Stimulated activated CD4-positive, alpha-beta T cell treated with anti-CD3 and anti-CD28 coated beads, Interleukin-12 subunit alpha, Interleukin-12 subunit beta, amount 100 ng/mL, for 24 hours (primary cell): ENCODE results near the gene CD82.
"Not testable (repeated sequence)": the region's sequence is repeated elsewhere in the genome, so short reads cannot be mapped to it uniquely, and the experiment has no call there.

Experiments used
- DNase-seq, 2 experiments: peaks; one replicate each; pipeline ENCODE4 v3.0.0-alpha.2; 2020; ENCODE audit warnings: low read depth in 2 of 2

The CD82 gene

DNA sequence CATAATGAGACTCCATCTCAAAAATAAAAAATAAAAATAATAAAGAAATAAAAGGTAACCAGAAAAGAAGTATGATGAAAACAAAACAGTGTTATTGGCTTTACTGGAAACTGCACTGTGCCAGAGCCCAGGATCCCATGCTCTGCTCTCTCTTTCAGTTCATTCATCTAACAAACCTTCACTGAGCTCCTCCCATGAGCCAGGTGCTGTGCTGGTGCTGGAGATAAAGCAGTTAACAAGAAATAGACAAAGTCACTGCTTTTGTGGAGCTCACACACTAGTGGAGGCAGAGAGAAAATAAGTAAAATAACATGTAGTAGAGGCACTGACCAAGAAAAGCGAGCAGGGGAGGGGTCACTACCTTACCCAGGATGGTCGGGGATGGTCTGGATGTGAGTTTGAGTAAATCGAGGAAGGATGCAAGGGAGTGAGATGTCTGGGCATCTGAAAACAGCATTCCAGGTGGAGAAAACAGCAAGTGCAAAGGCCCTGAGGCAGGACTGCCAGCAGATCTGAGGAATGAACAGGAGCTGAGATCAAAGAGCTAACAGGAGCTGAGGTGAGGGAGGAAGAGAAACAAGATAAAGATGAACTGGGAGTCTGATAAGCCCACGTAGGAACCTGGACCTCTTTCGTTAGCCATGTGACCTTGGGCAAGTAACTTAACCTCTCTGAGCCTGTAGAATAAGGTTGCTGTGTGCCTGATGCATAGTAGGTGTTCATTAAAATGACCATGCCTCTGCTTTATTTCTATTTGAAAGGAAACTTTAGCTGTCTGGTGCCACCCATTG is 31.3 kb upstream of the CD82 start:
- DNase-seq = no peak

DNA sequence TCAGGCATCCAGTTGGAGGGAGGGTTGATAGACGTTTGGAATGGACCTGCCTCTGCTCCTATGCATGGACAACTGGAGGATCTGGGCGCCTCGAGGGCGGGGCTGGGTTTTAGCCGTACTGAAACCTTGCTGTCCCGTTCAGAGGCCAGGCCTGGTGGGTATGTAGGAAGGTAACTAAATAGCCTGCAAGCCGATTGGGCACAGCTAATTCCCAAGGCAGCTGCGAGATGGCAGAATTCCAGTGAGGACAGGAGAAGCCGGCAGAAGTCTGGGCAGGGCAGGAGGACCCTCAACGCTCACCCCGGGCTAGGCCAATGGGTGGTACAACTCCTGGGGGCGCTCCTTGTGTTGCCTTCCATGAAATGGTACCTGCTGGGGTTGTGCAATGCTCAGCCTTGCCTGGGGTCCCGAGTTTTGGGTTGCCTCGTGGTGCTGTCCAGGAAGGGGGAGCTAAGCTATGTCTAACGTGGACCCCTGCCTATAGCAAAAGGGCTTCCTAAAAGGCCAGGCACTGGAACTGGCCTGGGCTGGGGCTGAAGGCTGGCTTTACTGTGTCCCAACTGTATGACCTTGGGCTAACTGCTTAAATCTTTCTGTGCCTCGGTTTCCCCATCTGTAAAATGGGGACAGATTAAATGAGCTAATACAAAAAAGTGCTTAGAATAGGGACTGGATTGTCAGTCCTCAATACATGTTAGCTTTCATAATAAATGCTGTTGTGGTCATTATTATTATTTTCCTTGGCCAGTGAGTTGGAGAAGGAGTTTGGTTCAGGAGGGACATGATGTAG is 30.1 kb upstream of the CD82 start:
- no peak for DNase-seq

DNA sequence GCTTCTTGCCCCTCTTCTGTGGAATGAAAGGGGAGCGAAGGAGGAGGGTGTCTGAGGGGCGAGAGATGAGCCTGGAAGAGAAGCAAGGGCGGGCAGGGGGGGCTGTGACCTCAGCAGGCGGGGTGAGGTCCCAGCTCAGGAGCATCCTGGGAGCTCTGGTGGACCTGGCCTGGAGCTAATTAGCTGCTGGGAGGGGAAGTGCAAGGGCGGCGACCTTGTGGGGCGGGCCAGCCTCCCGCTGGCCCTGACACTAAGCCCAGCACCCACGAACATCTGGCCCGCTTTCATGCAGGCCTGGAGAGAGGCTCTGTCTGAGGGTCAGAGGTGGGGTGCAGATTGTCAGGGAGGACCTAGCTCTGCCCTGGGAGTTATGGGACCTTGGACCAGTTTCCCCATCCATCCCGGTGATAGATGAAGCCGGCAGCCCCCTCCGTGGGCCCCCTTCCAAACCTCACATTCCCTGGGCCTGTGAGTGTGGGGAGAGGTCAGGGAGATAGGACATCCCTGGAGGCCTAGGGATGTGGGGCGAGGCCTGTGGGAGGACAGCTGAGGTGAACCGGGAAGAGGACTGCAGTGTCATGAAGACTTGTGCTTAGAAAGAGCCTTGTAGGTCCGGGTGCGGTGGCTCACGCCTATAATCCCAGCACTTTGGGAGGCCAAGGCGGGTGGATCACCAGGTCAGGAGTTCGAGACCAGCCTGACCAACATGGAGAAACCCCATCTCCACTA is 28.5 kb upstream of the CD82 start:
- DNase-seq = no peak

DNA sequence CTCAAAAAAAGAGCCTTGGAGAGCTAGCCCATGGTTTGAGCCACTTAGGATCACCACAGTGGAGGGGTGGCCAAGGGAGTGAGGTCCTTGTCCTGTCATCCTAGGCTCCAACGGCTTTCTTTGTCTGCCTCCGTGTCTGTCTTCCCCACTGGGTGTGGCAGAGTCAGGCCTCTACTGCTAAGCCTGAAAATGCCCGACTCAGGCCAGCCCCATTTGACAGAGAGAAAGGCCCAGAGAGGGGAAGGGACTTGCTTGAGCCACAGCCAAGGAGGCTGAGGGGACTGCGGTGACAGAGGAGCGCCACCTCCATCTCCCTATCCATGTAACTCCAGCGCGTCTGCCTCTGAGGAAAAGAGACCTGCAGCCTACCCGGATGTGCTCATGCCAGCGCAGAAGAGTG is 27.8 kb upstream of the CD82 start:
- DNase-seq = no peak

DNA sequence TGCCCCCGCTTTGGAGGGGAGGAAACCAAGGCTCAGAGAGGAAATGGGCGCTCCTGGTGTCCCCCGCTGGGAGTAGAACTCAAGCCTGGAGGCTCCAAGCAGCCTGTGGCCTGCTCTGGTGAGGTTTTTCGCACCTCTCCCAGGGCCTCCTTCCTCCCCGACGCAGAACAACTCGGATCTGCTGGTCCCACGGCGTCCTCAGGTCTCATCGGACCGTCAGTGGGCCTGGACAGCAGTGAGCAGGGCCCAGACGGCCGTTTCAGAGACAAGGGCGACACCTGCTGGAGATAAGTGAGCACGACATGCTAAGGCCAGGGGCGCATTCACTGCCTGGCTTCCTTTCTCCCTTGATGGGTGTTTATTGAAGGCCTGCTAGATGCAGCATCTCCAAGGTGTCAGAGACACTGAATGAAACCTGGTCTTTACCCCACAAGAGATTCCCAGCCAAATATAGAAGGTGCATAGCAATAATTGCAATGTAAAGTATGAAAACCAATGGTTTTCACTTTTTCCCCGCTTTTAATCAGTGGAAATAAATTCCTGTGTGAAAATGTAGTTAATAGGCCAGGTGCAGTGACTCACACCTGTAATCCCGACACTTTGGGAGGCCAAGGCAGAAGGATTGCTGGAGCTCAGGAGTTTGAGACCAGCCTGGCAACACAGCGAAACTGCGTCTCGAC is 26.9 kb upstream of the CD82 start:
- peak; percentile 56 to 69 for DNase-seq

DNA sequence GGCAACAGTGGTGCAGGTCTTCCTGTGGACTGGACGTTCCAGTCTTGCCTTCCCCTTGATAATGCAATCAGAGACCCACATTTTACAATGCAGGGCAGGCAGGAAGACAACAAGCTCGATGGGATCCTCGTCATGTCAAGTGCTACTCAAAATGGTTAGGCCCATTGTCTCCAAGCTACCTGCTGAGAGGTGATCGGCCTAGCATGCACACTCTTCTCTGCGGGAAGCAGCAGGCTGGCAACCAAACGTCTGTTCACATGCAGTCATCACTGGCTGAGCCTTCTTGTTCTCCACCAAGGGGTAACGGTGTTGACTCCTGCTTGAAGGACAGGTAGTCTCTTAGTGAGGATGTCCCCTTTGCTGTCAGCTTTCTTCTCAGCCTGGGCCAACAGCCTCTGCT is 25.5 kb upstream of the CD82 start:
- no peak for DNase-seq

DNA sequence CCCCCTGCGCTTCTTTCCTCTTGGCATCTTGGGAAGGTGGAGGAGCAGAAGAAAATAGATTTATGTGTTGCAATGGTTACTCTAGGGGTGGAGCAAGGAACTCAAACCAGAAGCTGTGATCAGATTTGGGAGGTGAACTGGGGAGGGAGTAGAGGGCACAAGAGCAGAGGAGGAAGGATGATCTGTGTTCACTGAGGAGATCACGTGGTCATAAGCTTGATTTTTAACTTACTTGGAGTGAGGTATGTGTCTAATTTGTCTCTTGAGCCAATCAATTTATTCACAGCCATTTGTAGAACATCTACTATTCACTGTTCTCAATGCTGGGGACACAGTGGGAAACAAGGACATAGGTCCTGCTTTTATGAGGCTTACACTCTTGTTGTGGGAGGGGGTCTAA is 24.8 kb upstream of the CD82 start:
- no peak for DNase-seq

DNA sequence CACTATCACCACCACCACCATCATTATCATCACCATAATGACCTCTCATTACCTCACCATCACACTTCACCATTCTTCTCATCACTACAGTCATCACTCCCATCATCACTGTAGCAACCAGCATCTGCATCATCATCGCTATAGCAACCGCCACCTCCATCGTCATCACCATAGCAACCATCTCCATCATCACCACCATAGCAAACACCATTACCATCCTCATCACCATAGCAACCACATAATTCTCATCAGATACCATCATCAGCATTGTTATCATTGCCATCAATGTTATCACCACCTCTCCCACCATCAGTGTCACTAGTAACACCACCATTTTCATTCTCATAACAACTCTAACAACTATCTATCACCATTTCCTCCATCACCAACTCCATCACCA is 23.1 kb upstream of the CD82 start:
- DNase-seq = no peak

DNA sequence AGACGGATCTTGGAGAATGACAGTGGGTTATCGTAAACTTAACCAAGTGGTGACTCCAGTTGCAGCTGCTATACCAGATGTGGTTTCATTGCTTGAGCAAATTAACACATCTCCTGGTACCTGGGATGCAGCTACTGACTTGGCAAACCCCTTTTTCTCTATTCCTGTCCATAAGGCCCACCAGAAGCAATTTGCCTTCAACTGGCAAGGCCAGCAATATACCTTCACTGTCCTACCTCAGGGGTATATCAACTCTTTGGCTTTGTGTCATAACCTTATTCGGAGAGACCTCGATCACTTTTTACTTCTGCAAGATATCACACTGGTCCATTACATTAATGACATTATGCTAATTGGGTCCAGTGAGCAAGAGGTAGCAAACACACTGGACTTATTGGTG is 18.5 kb upstream of the CD82 start:
- not testable (repeated sequence) for DNase-seq

DNA sequence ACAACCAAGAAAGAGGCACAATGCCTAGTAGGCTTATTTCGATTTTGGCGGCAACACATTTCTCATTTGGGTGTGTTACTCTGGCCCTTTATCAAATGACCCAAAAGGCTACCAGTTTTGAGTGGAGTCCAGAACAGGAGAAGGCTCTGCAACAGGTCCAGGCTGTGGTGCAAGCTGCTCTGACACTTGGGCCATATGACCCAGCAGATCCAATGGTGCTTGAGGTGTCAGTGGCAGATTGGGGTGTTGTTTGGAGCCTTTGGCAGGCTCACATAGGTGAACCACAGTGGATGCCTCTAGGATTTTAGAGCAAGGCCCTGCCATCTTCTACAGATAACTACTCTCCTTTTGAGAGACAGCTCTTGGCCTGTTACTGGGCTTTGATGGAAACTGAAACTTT is 17.9 kb upstream of the CD82 start:
- DNase-seq = not testable (repeated sequence)

DNA sequence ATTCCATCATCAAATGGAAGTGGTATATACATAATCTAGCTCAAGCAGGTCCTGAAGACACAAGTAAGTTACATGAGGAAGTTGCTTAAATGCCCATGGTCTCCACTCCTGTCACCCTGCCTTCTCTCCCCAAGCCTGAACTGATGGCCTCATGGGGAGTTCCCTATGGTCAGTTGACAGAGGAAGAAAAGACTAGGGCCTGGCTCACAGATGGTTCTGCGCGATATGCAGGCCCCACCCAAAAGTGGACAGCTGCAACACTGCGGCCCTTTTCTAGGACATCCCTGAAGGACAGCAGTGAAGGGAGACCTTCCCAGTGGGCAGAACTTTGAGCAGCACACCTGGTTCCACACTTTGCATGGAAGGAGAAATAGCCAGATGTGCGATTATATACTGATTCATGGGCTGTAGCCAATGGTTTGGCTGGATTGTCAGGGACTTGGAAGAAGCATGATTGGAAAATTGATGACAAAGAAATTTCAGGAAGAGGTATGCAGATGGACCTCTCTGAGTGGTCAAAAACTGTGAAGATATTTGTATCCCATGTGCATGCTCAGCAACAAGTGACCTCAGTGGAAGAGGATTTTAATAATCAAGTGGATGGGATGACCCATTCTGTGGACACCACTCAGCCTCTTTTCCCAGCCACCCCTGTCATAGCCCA is 17.3 kb upstream of the CD82 start:
- no peak for DNase-seq

DNA sequence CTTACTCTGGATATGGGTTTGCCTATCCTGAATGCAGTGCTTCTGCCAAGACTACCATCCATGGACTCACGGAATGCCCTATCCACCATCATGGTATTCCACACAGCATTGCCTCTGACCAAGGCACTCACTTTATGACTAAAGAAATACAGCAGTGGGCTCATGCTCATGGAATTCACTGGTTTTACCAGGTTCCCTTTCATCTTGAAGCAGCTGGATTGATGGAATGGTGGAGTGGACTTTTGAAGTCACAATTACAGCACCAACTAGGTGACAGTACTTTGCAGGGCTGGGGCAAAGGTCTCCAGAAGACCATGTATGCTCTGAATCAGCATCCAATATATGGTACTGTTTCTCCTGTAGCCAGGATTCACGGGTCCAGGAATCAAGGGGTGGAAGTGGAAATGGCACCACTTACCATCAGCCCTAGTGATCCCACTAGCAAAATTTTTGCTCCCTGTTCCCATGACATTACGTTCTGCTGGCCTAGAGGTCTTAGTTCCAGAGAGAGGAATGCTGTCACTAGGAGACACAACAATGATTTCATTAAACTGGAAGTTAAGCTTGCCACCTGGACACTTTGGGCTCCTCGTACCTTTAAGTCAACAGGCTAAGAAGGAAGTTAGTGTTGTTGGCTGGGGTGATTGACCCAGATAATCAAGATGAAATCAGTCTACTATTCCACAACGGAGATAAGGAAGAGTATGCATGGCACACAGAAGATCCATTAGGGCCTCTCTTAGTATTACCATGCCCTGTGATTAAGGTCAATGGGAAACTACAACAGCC is 16.3 kb upstream of the CD82 start:
- DNase-seq = not testable (repeated sequence)

DNA sequence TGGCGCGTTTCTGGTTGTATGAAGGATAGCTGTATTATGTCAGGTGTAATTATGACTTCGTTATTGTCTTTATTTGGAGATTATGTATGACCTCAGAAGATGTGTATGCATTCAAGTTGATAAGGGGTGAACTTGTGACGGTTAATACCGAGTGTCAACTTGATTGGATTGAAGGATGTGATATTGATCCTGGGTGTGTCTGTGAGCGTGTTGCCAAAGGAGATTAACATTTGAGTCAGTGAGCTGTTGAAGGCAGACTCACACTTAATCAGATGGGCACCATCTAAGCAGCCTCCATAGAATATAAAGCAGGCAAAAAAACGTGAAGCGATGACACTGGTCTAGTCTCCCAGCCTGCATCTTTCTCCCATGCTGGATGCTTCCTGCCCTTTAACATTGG is 15.3 kb upstream of the CD82 start:
- no peak for DNase-seq

DNA sequence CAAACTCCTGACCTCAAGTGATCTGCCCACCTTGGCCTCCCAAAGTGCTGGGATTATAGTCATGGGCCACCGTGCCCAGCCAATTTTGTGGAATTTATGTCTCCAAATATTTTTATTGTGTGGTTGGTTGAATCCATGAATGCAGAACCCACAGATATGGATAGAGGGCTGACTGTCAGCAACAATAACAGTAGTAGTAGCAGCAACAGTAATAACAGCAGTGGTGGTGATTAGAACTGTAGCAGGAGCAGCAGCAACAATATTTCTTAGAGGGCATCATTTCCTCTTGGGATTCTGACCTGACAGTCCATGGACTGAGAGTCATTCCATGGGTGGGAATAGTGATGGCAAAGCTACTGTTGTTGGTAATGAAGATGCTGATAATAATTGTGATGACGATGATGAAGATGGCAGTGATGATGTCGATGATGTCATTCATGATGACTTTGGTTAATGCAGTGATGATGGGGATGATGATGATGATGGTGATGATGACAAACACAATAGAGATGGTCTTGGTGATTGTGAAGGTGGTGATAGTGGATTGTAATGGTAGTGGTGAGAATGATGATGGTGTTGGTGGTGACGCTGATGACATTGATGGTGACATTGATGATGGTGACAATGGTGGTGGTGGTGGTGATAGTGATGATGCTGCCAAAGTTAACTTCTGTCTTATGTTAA is 13.9 kb upstream of the CD82 start:
- no peak for DNase-seq

DNA sequence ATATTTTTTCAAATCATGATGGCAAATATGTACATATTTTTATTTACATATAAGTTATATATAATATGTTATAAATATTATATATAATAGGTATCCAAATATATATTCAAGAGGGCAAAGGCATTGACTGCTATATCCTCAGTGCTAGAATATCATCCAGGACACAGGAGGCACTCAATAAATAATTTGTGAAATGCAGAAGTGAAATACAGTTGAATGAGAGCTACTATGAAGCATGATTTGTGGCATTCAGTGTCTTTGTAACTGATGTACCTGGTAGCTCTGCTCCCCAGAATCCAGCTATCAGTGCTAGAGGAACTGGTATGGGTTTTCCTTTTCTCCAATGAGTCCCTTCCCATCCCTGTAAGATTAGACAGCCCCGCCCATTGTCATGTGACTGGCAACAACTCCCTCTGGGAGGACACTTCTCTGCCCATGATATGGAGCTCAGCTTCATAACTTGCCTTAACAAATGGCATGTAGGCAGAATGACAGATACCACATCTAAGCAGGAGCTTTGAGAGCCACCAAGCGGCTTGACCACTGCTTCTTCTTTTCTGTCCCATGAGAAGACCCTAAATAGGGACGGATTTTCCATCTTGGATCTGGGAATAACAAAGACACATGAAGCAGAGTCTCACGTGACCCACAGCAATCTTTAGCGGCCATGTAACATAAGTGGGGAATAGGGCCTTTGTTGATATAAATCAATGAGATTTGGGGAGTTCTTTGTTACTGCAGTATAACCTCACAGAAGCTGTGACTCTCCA is 10.2 kb upstream of the CD82 start:
- DNase-seq = no peak

DNA sequence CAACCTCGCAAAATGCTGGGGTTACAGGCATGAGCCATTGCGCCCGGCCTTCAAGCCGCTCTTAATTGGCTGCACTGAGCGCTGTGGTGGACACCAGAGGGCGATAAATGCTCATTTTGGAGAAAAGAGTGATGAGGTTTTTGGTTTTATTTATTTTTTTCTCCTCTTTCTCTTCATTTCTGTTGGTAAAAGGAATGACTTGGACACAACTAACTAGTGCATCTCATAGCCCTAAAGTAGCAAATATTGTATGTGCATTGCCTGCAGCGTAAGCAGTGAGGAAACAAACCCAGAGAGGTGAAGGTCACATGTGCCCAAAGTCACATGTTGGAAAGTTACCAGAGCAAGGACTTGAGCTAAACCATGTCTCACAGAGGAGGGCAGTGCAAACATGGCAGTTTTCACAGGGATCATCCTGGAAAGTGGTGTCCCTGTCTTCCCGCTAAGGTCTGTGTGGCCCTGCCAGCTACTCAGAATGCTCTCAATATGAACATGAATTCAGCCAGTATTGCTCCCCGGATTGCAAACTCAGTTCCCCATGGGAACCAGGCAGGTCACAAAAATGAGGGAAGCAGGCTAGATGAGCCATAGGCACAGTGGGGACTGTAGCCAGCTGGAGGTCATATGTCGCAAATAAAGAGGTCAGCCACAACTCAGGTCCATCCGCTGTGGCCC is 8.6 kb upstream of the CD82 start:
- peak in 1 of 2 experiments; percentile 56 for DNase-seq

DNA sequence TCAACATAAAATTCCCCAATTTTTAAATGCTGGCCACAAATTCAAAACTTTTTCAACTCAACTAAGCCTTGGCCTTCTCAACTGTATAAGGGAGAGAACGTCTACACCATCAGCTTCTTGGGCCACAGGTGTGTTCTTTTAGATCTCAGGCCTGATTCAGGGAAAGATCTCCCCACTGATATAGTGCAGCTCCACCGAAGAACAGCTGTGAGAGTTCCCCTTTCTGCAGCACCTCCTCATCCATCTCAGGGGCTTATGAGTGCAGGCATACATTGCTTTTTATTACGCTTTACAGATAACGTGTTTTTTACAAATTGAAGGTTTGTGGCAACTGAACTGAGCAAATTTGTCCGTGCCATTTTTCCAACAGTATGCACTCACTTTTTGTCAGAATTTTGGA is 8.0 kb upstream of the CD82 start:
- no peak for DNase-seq

DNA sequence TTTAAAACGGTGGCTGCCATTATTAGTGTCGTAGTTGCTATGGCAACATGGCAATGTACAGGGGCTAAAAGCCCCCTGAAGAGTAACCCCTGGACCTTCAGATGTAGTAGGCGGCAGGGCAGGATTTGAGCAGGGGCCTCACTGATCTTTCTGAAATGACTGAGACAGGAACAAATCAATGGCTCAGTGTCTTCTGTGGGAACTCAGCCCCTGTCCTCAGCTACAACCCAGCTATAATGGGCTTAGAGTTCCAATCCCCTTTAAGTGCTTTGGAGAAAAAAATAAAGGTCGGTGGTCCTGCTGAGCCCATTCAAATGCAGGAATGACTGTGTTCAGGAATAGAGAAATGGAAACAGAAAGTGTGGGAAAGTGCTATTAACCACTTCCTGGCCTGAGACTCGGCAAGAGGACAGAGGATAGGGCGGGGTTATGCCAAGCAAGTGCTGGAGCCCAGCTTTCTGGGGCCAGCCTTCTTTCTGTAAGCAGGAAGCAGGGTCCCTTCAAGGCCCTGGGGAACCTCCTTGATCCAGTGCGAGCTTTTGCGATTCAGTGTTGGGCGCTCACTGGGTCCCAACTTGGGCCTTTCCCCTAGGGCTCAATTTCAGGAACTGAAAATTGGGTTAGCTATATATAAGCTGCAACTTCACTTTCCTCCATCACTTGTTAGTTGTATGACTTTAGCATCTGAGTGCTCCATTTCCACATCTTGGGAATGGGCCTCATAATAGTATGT is 6.1 kb upstream of the CD82 start:
- DNase-seq = no peak
